ENCODE data around the gene AFP. TPM values are rescaled to one million over a fixed set of nuclear protein-coding genes. Genes with fewer than 3 reads are reported as not detected.

The AFP gene
- polyA plus RNA-seq, 1 donor (not counting 4 experiments of a cell fraction or from before 2014, with no cell fraction given): 1.8 TPM

- H3K9me1 ChIP-seq (ENCODE audit: control insufficient read depth, extremely low read depth, insufficient read depth, low read length): no peaks in the 10 kb centered on the region
- DNase-seq (ENCODE audit: low read depth, low spot score) (no peak), FAIRE-seq (no peak)
- H4K20me1 ChIP-seq (ENCODE audit: control insufficient read depth, extremely low read depth, insufficient read depth, low read length): no peaks in the 10 kb centered on the region
- no peak for TF ChIP-seq CTCF (optimal IDR thresholded peaks at IDR 0.05 in 1 of 3, IDR thresholded peaks at IDR 0.05 in 1 of 3, conservative IDR thresholded peaks at IDR 0.05 in 1 of 3; ENCODE audit: extremely low read depth in 1 of 3, insufficient read depth in 2 of 3, low read length in 3 of 3)
- TF ChIP-seq EZH2 (IDR thresholded peaks at IDR 0.05; ENCODE audit: low read length): no peak
- H3K27ac ChIP-seq (ENCODE audit: control insufficient read depth, insufficient read depth, low read length): no peak overlapping the region
- H2AFZ ChIP-seq (ENCODE audit: control insufficient read depth, low read length): no peak overlapping the region
- H3K4me2 ChIP-seq (ENCODE audit: control insufficient read depth, extremely low read depth, insufficient read depth, low read depth, low read length): no peak overlapping the region
- no peaks in the 10 kb centered on the region for H3K4me1 ChIP-seq (ENCODE audit: control insufficient read depth, extremely low read depth, insufficient read depth, low read length)
- H3K79me2 ChIP-seq (ENCODE audit: control insufficient read depth, insufficient read depth, low read length): no peaks in the 10 kb centered on the region
- H3K36me3 ChIP-seq (ENCODE audit: control insufficient read depth in 2 of 2, extremely low read depth in 1 of 2, insufficient read depth in 2 of 2, low read length in 2 of 2): no peaks in the 10 kb centered on the region
- dilution Hi-C loops (cut with MboI; ENCODE audit: extremely low pct_ligation_motif_present, low sequenced_read_pairs): no loop called here
- H3K27me3 ChIP-seq (ENCODE audit: control insufficient read depth, extremely low read depth, insufficient read depth, low read length): no peaks in the 10 kb centered on the region
- no peak overlapping the region for H3K9ac ChIP-seq (ENCODE audit: control insufficient read depth, extremely low read depth, insufficient read depth, low read length)
- H3K4me3 ChIP-seq (ENCODE audit: control insufficient read depth in 2 of 3, extremely low read depth in 1 of 3, insufficient read depth in 2 of 3, low read depth in 1 of 3, low read length in 3 of 3): no peak overlapping the region
- H3K9me3 ChIP-seq (ENCODE audit: control insufficient read depth, low read depth, low read length): no peaks in the 10 kb centered on the region
These were observed 895 bp downstream of the AFP start for GRCh38 chr4:73436674-73437557.

GRCh38 chr4:73437558-73437956 is 1.5 kb downstream of the AFP start:
- no peaks in the 10 kb centered on the region for H3K27me3 ChIP-seq (ENCODE audit: control insufficient read depth, extremely low read depth, insufficient read depth, low read length)
- no peak for FAIRE-seq
- H3K4me1 ChIP-seq (ENCODE audit: control insufficient read depth, extremely low read depth, insufficient read depth, low read length): no peaks in the 10 kb centered on the region
- no peak overlapping the region for H3K4me2 ChIP-seq (ENCODE audit: control insufficient read depth, extremely low read depth, insufficient read depth, low read depth, low read length)
- no peaks in the 10 kb centered on the region for H4K20me1 ChIP-seq (ENCODE audit: control insufficient read depth, extremely low read depth, insufficient read depth, low read length)
- TF ChIP-seq CTCF (optimal IDR thresholded peaks at IDR 0.05 in 1 of 3, IDR thresholded peaks at IDR 0.05 in 1 of 3, conservative IDR thresholded peaks at IDR 0.05 in 1 of 3; ENCODE audit: extremely low read depth in 1 of 3, insufficient read depth in 2 of 3, low read length in 3 of 3) (no peak), EZH2 (IDR thresholded peaks at IDR 0.05; ENCODE audit: low read length) (no peak)
- no peaks in the 10 kb centered on the region for H3K9me1 ChIP-seq (ENCODE audit: control insufficient read depth, extremely low read depth, insufficient read depth, low read length)
- dilution Hi-C loops (cut with MboI; ENCODE audit: extremely low pct_ligation_motif_present, low sequenced_read_pairs): no loop called here
- H3K4me3 ChIP-seq (ENCODE audit: control insufficient read depth in 2 of 3, extremely low read depth in 1 of 3, insufficient read depth in 2 of 3, low read depth in 1 of 3, low read length in 3 of 3): no peak overlapping the region
- no peaks in the 10 kb centered on the region for H3K79me2 ChIP-seq (ENCODE audit: control insufficient read depth, insufficient read depth, low read length)
- H3K9ac ChIP-seq (ENCODE audit: control insufficient read depth, extremely low read depth, insufficient read depth, low read length): no peak overlapping the region
- no peak for DNase-seq (ENCODE audit: low read depth, low spot score)
- no peaks in the 10 kb centered on the region for H3K36me3 ChIP-seq (ENCODE audit: control insufficient read depth in 2 of 2, extremely low read depth in 1 of 2, insufficient read depth in 2 of 2, low read length in 2 of 2)
- no peak overlapping the region for H2AFZ ChIP-seq (ENCODE audit: control insufficient read depth, low read length)
- H3K27ac ChIP-seq (ENCODE audit: control insufficient read depth, insufficient read depth, low read length): no peak overlapping the region
- H3K9me3 ChIP-seq (ENCODE audit: control insufficient read depth, low read depth, low read length): no peaks in the 10 kb centered on the region

Measured in keratinocyte (primary cell).